Measurements from ENCODE around the gene TEX9.

- no peak for TF ChIP-seq CTCF (optimal IDR thresholded peaks at IDR 0.05 in 1 of 3, IDR thresholded peaks at IDR 0.05 in 1 of 3, conservative IDR thresholded peaks at IDR 0.05 in 1 of 3; ENCODE audit: extremely low read depth in 1 of 3, insufficient read depth in 2 of 3, low read length in 3 of 3)
- TF ChIP-seq EZH2 (IDR thresholded peaks at IDR 0.05; ENCODE audit: low read length), result no peak
Measured at GRCh38 chr15:56371495-56372147, 6.4 kb downstream of the TEX9 start.
